ENCODE data around the gene TAF7. TPM values are rescaled to one million over a fixed set of nuclear protein-coding genes. Genes with fewer than 3 reads are reported as not detected.

The TAF7 gene
- total and polyA plus RNA-seq, 10 of the 15 experiments (the other 5 are each of a cell fraction or from before 2014, with no cell fraction given), result 42.0 to 88.8 (median 69.2) TPM

DNA sequence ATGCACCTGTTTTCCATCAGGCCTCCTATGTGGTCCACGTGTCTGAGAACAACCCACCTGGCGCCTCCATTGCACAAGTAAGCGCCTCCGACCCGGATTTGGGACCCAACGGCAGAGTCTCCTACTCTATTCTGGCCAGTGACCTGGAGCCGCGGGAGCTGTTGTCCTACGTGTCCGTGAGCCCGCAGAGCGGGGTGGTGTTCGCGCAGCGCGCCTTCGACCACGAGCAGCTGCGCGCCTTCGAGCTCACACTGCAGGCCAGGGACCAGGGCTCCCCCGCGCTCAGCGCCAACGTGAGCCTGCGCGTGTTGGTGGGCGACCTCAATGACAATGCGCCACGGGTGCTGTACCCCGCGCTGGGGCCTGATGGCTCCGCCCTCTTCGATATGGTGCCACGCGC is 31.0 kb upstream of the TAF7 start:
- POLR2A ChIA-PET, result no interaction called here
- TF ChIP-seq POLR2A (IDR thresholded peaks at IDR 0.05; ENCODE audit: low read depth, low read length) (no peak), KLF5 (IDR thresholded peaks at IDR 0.05; ENCODE audit: partially characterized antibody) (no peak), SREBF2 (IDR thresholded peaks at IDR 0.05; ENCODE audit: low read length) (no peak), TBL1XR1 (IDR thresholded peaks at IDR 0.05; ENCODE audit: low read depth, low read length) (no peak), ZSCAN29 (IDR thresholded peaks at IDR 0.05) (no peak), TCF3 (IDR thresholded peaks at IDR 0.05; ENCODE audit: borderline replicate concordance, insufficient read depth, low read depth, low read length) (no peak)
- no peak for ATAC-seq
- Histone ChIP-seq H3K27me3 (replicated peaks in 1 of 2; ENCODE audit: control insufficient read depth in 2 of 2, insufficient read depth in 2 of 2, low read length in 1 of 2) (no peaks in the 10 kb centered on the region), H3K4me1 (ENCODE audit: control insufficient read depth, insufficient read depth, low read length) (no peaks in the 10 kb centered on the region), H3K4me3 (no peak overlapping the region), H3K4me2 (ENCODE audit: control insufficient read depth, insufficient read depth) (no peak overlapping the region), H4K20me1 (ENCODE audit: control insufficient read depth, insufficient read depth) (no peaks in the 10 kb centered on the region), H3K27ac (ENCODE audit: control insufficient read depth, insufficient read depth) (no peak overlapping the region), H3K36me3 (ENCODE audit: control insufficient read depth in 2 of 2, insufficient read depth in 2 of 2, low read length in 1 of 2) (no peaks in the 10 kb centered on the region), H3K9me3 (replicated peaks; ENCODE audit: control insufficient read depth, insufficient read depth, low read length) (no peaks in the 10 kb centered on the region; the same call in 1 of the 3 replicates), H2AFZ (ENCODE audit: control insufficient read depth, low read depth, low read length) (no peak overlapping the region), H3K9ac (ENCODE audit: control insufficient read depth, insufficient read depth, low read length) (no peak overlapping the region), H3K79me2 (ENCODE audit: control insufficient read depth, insufficient read depth, low read length) (no peaks in the 10 kb centered on the region)
- DNase-seq (ENCODE audit: low read depth, low spot score), result no peak
- RAD21 ChIA-PET (ENCODE audit: unreplicated experiment), result no interaction called here
- WGBS (ENCODE audit: insufficient coverage, insufficient replicate concordance, low lambda C conversion rate, missing lambda C conversion rate), result 82% methylated on average over 20 of the region's 36 CpGs
- FAIRE-seq, result no peak
- CTCF ChIA-PET, result no interaction called here
- SMC1A ChIA-PET (ENCODE audit: uncharacterized antibody, unreplicated experiment), result no interaction called here
- BruUV-seq (replicated peaks), result no TSS peak
- intact Hi-C loops (cut with micrococcal nuclease; ENCODE audit: unreplicated experiment), result no loop called here
- in situ Hi-C loops (cut with MboI), result no loop called here

DNA sequence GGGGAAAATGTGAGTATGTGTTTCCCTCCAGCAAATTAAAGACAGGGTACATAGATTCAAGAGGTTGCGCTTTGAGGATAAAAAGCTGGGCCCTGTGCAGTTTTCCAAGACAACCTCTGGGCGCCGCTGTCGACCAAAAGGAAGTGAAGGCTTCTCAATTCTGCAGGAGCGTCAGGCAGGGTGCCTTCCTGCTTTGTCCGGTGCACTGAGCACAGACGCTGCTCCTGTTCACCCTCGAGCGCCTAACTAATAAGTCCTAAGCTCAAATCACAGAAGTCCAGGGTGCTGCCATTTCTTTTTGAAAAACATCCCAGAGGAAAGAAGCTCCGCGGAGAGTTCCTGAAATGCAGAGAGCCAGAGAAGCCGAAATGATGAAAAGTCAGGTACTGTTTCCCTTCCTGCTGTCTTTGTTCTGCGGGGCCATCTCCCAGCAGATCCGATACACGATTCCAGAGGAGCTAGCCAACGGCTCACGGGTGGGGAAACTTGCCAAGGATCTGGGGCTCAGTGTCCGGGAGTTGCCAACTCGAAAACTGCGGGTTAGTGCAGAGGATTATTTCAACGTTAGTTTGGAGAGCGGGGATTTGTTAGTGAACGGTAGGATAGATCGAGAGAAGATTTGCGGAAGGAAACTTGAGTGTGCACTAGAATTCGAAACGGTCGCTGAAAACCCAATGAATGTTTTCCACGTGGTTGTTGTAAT is 29.5 kb upstream of the TAF7 start, which contains the start of gene PCDHGB1:
Gene PCDHGB1, plus strand, starts transcription at position 183 of the 703 bp plus-strand sequence. Its CDS starts 162 bp downstream, at position 345.
- H2AFZ ChIP-seq (ENCODE audit: control insufficient read depth, low read depth, low read length), result no peak within 1 kb of the TSS; the same call in 1 of the 2 replicates
- H3K4me3 ChIP-seq, result no peak within 1 kb of the TSS
- H3K36me3 ChIP-seq (ENCODE audit: control insufficient read depth in 2 of 2, insufficient read depth in 2 of 2, low read length in 1 of 2), result no peaks in the 10 kb centered on the region
- H3K9ac ChIP-seq (ENCODE audit: control insufficient read depth, insufficient read depth, low read length), result no peak within 1 kb of the TSS
- H3K4me2 ChIP-seq (ENCODE audit: control insufficient read depth, insufficient read depth), result no peak within 1 kb of the TSS
- ChIA-PET POLR2A (no interaction called here), CTCF (interaction anchor here (1.1 to 1.6 kb wide), 3 partner anchors 39 to 214 kb away, joined by 3 to 6 read pairs (median 5); partner anchors contain the start of gene PCDHGA10), SMC1A (ENCODE audit: uncharacterized antibody, unreplicated experiment) (no interaction called here), RAD21 (ENCODE audit: unreplicated experiment) (no interaction called here)
- in situ Hi-C loops (cut with MboI), result no loop called here
- no peaks in the 10 kb centered on the region for H3K79me2 ChIP-seq (ENCODE audit: control insufficient read depth, insufficient read depth, low read length)
- H3K27me3 ChIP-seq (replicated peaks in 1 of 2; ENCODE audit: control insufficient read depth in 2 of 2, insufficient read depth in 2 of 2, low read length in 1 of 2), result no peaks in the 10 kb centered on the region
- intact Hi-C loops (cut with micrococcal nuclease; ENCODE audit: unreplicated experiment), result no loop called here
- peaks cover 2% of the 10 kb centered on the region; the same call in 2 of the 3 replicates for H3K9me3 ChIP-seq (replicated peaks; ENCODE audit: control insufficient read depth, insufficient read depth, low read length)
- ATAC-seq (peak; percentile 48; the same call in 2 of the 3 replicates), DNase-seq (ENCODE audit: low read depth, low spot score) (no peak), FAIRE-seq (no peak)
- H3K27ac ChIP-seq (ENCODE audit: control insufficient read depth, insufficient read depth), result no peak within 1 kb of the TSS
- 42% methylated on average over 29 of the region's 29 CpGs for WGBS (ENCODE audit: insufficient coverage, insufficient replicate concordance, low lambda C conversion rate, missing lambda C conversion rate)
- no peaks in the 10 kb centered on the region for H3K4me1 ChIP-seq (ENCODE audit: control insufficient read depth, insufficient read depth, low read length)
- BruUV-seq (replicated peaks), result no TSS peak
- TF ChIP-seq IRF4 (IDR thresholded peaks at IDR 0.05; ENCODE audit: low read depth, low read length), result no peak
- TF ChIP-seq, protein P1, sequence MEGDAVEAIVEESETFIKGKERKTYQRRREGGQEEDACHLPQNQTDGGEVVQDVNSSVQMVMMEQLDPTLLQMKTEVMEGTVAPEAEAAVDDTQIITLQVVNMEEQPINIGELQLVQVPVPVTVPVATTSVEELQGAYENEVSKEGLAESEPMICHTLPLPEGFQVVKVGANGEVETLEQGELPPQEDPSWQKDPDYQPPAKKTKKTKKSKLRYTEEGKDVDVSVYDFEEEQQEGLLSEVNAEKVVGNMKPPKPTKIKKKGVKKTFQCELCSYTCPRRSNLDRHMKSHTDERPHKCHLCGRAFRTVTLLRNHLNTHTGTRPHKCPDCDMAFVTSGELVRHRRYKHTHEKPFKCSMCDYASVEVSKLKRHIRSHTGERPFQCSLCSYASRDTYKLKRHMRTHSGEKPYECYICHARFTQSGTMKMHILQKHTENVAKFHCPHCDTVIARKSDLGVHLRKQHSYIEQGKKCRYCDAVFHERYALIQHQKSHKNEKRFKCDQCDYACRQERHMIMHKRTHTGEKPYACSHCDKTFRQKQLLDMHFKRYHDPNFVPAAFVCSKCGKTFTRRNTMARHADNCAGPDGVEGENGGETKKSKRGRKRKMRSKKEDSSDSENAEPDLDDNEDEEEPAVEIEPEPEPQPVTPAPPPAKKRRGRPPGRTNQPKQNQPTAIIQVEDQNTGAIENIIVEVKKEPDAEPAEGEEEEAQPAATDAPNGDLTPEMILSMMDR (IDR thresholded peaks at IDR 0.05 in 2 of 3, conservative IDR thresholded peaks at IDR 0.05 in 1 of 3; ENCODE audit: control insufficient read depth in 2 of 3, extremely low read depth in 1 of 3, insufficient read depth in 1 of 3, low read depth in 3 of 3, low read length in 3 of 3), result peak; percentile 21 to 49 (median 30); a peak in 3 of 6 replicates
- TF ChIP-seq RAD21 (IDR thresholded peaks at IDR 0.05; ENCODE audit: insufficient read depth, low read depth, low read length), result peak; percentile 36; the same call in 1 of the 2 replicates
- TF ChIP-seq GABPA (IDR thresholded peaks at IDR 0.05; ENCODE audit: low read depth), result 0 out of 2 replicates have a peak, but pooled peaks have one; percentile 7
- H4K20me1 ChIP-seq (ENCODE audit: control insufficient read depth, insufficient read depth), result no peaks in the 10 kb centered on the region
